SK-N-MC (cell line): ENCODE measurements around the gene GOLGA5.
"Not testable (repeated sequence)": the region's sequence is repeated elsewhere in the genome, so short reads cannot be mapped to it uniquely, and the experiment has no call there.

ENCODE experiments used
- DNase-seq: peaks from one replicate; pipeline ENCODE4 v3.0.0-alpha.2; 2011; ENCODE audit warnings: low read depth, low spot score
- H3K27ac ChIP-seq: fragments of 200-600 bp; sonication (generic); 2 replicates; pipeline ENCODE4 v1.5.1; 2016; ENCODE audit warnings: mixed run types
- H3K36me3 ChIP-seq: fragments of 200-600 bp; sonication (generic); 2 replicates; pipeline ENCODE4 v1.6.1; 2017; ENCODE audit warnings: antibody characterized with exemption, low read length, mixed read lengths; ENCODE audit not compliant: insufficient read depth
- H3K4me3 ChIP-seq: fragments of 200-600 bp; sonication (generic); 2 replicates; pipeline ENCODE4 v1.5.1; 2016
- H3K9ac ChIP-seq: fragments of 200-600 bp; sonication (generic); 2 replicates; pipeline ENCODE4 v1.8.0; 2017; ENCODE audit warnings: mixed run types, mixed read lengths; ENCODE audit not compliant: insufficient read length
- H3K9me3 ChIP-seq: fragments of 200-600 bp; sonication (generic); 2 replicates; pipeline ENCODE4 v1.6.1; 2017; ENCODE audit warnings: low read depth, mild to moderate bottlenecking, antibody characterized with exemption, low read length, moderate library complexity, mixed read lengths
- EZH2 ChIP-seq: fragments of 200-600 bp; sonication (generic); IDR thresholded peaks from one replicate; pipeline ENCODE4 v1.6.1; 2017; ENCODE audit warnings: antibody characterized with exemption
- FOXP2 ChIP-seq: optimal IDR thresholded peaks from 2 replicates; pipeline ENCODE3; 2011; ENCODE audit warnings: mild to moderate bottlenecking, moderate library complexity; ENCODE audit not compliant: insufficient read depth; ENCODE audit errors: extremely low read length, control extremely low read depth
- POLR2AphosphoS5 ChIP-seq: IDR thresholded peaks from 2 replicates; pipeline ENCODE4 v1.6.1; 2012; ENCODE audit warnings: mild to moderate bottlenecking, low read depth, low read length, borderline replicate concordance

Gene GOLGA5

GRCh38 chr14:92754966-92755365 lies 39.1 kb upstream of the GOLGA5 start:
- no peak for TF ChIP-seq FOXP2
- no peak for TF ChIP-seq POLR2AphosphoS5
- TF ChIP-seq EZH2 = no peak
- DNase-seq = no peak

GRCh38 chr14:92755495-92755894 lies 38.6 kb upstream of the GOLGA5 start:
- no peak overlapping the region for H3K27ac ChIP-seq
- DNase-seq = no peak
- no peaks in the 10 kb centered on the region for H3K36me3 ChIP-seq
- no peak overlapping the region for H3K4me3 ChIP-seq
- no peaks in the 10 kb centered on the region for H3K9me3 ChIP-seq
- TF ChIP-seq FOXP2 (no peak), EZH2 (no peak), POLR2AphosphoS5 (no peak)
- H3K9ac ChIP-seq = no peak overlapping the region

More at GRCh38 chr14:92754966-92755365, 39.1 kb upstream of the GOLGA5 start:
- Histone ChIP-seq H3K36me3 (no peaks in the 10 kb centered on the region), H3K4me3 (no peak overlapping the region), H3K27ac (no peak overlapping the region), H3K9ac (no peak overlapping the region), H3K9me3 (no peaks in the 10 kb centered on the region)

GRCh38 chr14:92756446-92756845 lies 37.7 kb upstream of the GOLGA5 start:
- no peak overlapping the region for H3K4me3 ChIP-seq
- TF ChIP-seq EZH2 (no peak), FOXP2 (no peak), POLR2AphosphoS5 (no peak)
- H3K27ac ChIP-seq = no peak overlapping the region
- no peak for DNase-seq
- no peaks in the 10 kb centered on the region for H3K9me3 ChIP-seq
- H3K9ac ChIP-seq = no peak overlapping the region
- H3K36me3 ChIP-seq = no peaks in the 10 kb centered on the region

- TF ChIP-seq FOXP2 = no peak
- TF ChIP-seq POLR2AphosphoS5 = no peak
- TF ChIP-seq EZH2 = no peak
- Histone ChIP-seq H3K9me3 (no peaks in the 10 kb centered on the region), H3K27ac (no peak overlapping the region), H3K36me3 (no peaks in the 10 kb centered on the region), H3K9ac (no peak overlapping the region), H3K4me3 (no peak overlapping the region)
- DNase-seq = peak; percentile 16
Measured at GRCh38 chr14:92759300-92759678, 34.8 kb upstream of the GOLGA5 start.

GRCh38 chr14:92759679-92760523 lies 34.2 kb upstream of the GOLGA5 start:
- Histone ChIP-seq H3K36me3 (no peaks in the 10 kb centered on the region), H3K9ac (no peak overlapping the region), H3K27ac (no peak overlapping the region), H3K4me3 (no peak overlapping the region), H3K9me3 (no peaks in the 10 kb centered on the region)
- DNase-seq = no peak
- TF ChIP-seq POLR2AphosphoS5 (no peak), EZH2 (no peak), FOXP2 (no peak)

- TF ChIP-seq EZH2 = no peak
- TF ChIP-seq POLR2AphosphoS5 = no peak
- no peak for TF ChIP-seq FOXP2
- Histone ChIP-seq H3K4me3 (no peak overlapping the region), H3K9ac (no peak overlapping the region), H3K27ac (no peak overlapping the region), H3K9me3 (no peaks in the 10 kb centered on the region), H3K36me3 (no peaks in the 10 kb centered on the region)
- DNase-seq = no peak
Measured at GRCh38 chr14:92760524-92760805, 33.6 kb upstream of the GOLGA5 start.

GRCh38 chr14:92763666-92764631 lies 30.2 kb upstream of the GOLGA5 start:
- not testable (repeated sequence) for H3K9me3 ChIP-seq, H3K4me3 ChIP-seq, H3K27ac ChIP-seq, DNase-seq, H3K9ac ChIP-seq, H3K36me3 ChIP-seq

- H3K27ac ChIP-seq, H3K9me3 ChIP-seq, H3K36me3 ChIP-seq, H3K9ac ChIP-seq, H3K4me3 ChIP-seq, DNase-seq: not testable (repeated sequence)
Measured at GRCh38 chr14:92768236-92768635, 25.9 kb upstream of the GOLGA5 start.

- Histone ChIP-seq H3K9ac (no peak overlapping the region), H3K9me3 (no peaks in the 10 kb centered on the region), H3K27ac (no peak overlapping the region), H3K4me3 (no peak overlapping the region), H3K36me3 (no peaks in the 10 kb centered on the region)
- DNase-seq = no peak
- TF ChIP-seq EZH2 (no peak), FOXP2 (no peak), POLR2AphosphoS5 (no peak)
Measured at GRCh38 chr14:92768795-92769194, 25.3 kb upstream of the GOLGA5 start.
